GM19328 (cell line): ENCODE measurements around the gene STAT1.
"Not testable (repeated sequence)": the region's sequence is repeated elsewhere in the genome, so short reads cannot be mapped to it uniquely, and the experiment has no call there.

Experiments used
- ATAC-seq: cut with Tn5 transposase; IDR thresholded peaks from one replicate; pipeline ENCODE4 v1.9.1; 2021; ENCODE audit warnings: mild to moderate bottlenecking, moderate library complexity; ENCODE audit not compliant: unreplicated experiment

Gene STAT1

DNA sequence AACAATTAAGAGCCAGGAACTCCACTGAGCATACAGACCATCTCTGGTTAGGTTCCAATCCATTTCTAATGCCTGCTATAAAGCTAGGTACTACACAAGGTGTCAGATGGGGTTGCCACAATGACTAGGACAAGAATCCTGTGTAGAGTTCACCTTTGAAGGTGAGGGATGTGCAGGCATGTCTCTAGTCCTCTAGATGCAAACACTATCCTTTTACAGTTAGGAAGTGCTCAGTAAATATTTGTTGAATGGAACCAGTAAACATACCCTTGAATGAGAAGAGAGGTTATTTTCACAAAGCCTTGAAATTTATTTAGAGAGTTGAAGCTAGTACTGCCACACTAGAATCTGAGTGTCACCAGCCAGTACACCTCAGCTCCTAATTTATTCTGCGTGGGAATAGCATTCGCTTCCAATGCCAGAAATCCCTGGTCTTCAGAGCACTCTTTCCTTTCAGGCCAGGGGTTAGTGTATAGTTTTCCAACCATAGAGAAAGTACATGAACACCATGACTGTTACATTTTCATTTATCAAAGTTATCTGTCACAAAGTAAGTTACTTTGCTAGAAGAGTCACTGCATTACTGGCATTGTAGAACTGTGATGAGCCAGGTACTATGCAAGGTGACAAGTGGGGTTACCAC is 48.3 kb downstream of the STAT1 start:
- no peak for ATAC-seq

DNA sequence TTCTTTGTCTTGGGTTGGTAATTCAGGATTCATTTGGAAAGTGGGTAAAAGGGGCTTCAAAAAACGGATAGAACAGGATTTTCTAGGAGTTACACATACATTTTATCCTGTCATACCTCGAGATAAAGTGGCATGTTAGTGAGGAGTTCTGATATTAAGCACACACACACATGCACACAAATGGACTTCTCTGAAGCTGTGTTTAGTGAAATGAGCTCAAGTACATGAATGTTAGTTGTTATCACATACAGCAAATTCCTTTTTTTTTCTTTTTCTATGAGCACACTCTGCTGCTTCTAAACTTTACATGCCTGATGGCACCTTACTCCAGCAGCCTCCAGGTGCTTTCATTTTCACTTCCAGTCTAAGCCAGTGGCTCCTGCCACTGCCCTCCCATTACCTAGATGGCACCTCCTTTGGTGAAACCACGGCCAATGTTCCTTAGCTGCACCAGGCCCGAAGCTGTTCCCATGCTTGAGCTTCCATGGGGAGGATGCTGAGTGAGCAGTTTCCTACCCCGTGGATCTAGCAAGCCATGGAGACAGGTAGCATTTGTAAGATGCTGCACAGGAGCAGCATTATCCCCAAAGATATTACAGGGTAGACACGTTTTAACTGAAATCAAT is 49.7 kb downstream of the STAT1 start:
- no peak for ATAC-seq

DNA sequence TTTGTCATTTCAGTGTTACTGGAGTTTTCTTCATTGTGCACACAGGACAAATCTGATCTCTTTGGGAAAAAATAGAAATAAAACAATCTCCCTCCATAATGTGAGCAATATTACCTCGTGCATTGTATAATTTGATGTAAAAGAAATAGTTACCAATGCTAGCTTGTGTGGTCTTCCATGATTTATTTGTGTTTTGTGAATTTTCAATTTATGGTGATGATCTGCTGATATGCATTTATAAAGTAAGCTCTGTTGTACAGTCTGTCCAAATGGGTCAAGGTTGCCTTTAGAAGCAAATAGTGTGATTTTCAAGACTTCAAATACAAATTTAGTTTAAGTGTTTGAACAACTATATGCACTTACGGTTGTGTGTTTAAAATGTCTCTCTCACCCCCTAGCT is 50.9 kb downstream of the STAT1 start:
- no peak for ATAC-seq

DNA sequence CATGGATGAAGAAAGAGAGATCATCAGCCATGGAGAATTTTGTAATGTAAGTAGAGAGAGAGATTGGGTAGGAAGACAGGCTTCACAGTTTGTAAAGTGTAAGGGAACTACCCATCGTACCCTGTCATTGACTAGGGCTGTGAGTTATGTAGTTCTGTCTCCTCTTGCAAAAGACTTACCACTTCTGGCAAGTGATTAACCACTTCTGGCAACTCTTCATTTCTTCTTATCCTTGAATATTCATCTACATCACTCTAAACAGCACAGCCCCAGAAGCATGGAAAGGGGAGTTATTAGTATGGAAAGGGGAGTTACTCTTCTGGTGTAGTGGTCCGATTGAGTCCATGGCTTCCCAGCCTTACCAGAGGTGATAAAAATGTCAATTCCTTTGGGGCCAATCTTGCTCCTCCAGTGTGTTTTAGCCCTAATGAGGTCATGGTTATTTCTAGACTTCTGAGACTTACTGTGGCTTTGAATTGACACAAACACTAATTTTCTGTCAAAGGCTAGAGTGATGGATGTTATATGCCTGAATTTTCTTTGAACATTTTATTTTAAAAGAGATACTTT is 52.0 kb downstream of the STAT1 start:
- no peak for ATAC-seq

DNA sequence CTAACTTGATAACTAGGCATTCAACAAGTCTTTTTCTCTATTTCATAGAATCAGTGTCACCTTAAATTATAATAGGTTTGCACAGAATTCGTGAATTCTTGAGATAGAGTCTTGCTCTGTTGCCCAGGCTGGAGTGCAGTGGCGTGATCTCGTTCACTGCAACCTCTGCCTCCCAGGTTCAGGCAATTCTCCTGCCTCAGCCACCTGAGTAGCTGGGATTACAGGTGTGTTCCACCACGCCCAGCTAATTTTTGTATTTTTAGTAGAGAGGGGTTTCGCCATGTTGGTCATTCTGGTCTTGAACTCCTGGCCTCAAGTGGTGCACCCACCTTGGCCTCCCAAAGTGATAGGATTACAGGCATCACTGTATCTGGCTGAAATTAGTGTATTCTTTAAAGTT is 52.9 kb downstream of the STAT1 start:
- not testable (repeated sequence) for ATAC-seq

DNA sequence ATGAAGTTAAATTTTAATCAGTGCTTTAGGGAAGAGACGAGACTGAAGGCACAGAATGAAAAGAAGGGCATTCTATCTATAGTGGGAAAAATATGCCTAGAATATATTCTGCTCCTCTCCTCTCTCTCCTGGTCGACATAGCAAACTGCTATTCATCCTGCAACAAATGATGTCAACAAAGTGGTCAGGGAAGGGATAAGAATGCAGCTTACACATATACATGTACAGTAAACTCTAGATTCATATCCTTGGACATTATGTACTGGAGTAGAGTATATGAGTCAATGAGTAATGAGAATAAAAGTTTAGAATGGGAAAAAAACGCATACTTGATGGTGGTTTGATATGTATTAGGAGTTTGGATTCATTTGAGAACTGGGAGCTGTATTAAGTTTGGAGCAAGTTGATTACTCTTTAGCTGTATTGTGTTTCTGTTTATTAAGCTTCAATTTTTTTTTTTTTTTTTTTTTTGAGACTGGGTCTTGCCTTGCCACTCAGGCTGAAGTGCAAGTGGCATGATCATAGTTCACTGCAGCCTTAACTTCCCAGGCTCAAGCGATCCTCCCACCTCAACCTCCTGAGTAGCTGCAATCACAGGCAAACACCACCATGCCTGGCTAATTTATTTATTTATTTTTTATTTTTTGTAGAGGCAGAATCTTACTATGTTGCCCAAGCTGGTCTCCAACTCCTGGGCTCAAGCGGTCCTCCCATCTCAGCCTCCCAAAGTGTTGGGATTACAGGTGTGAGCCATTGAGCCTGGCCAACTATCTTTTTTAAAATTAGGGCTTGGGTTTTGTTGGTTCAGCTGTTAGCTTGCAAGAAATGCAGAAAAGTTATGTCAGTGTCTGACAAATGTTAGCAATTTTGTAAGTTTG is 53.8 kb downstream of the STAT1 start:
- ATAC-seq, result no peak

DNA sequence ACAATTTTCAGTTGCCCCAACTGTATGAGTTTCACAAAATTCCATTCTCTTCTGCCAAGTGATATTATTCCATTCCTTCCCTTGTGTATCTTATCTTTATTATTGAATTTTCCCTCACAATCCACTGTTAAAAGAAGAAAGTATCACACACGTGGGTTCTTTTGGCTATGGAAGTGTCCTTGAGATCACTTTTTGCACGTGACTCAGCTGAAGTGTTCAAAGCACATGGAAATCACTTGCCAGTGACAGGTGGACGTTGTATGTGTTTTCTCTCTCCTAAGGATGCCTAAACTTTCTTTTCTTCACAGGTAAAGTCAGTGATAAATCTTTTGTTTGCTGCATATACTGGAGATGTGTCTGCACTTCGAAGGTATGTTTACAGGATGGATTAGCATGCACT is 60.7 kb downstream of the STAT1 start:
- no peak for ATAC-seq

DNA sequence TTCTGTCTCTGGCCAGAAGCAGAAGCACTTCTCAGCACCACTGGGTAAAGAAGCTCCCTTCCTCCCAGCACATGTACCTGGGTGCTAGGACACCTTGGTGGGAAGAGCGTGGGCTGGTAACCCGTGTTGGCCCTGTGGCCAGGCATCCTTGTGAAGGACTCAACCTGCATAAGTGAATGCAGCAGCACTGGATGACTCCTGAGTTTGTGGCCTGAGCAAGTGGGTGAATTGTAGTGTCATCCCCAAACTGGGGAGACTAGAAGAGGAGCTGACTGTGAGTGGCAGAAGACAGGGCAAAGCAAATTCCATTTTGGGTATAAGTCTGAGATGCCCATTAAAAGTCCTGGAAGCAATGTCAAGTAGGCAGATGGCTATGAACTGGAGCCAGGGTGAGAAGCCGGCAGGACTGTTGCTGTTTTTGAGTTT is 63.4 kb downstream of the STAT1 start:
- ATAC-seq, result no peak

DNA sequence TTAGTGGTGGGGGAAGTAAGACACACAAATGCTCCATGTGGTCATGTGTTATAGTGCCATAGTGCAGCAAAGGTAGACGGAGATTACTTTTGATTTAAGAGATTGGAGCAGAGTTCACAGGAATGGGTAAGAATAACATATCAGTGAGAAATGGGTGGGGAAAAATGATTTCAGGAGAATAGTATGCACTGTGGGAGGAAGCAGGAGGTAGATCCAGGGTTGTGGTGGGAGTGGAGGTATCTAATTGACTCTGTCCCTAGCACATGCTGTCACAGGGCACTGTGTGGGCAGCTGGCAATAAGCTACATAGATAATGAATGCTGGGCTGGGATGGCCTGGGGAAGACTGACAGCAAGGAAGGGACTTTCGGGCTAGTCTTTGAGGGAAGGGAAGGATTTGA is 65.3 kb downstream of the STAT1 start:
- no peak for ATAC-seq

DNA sequence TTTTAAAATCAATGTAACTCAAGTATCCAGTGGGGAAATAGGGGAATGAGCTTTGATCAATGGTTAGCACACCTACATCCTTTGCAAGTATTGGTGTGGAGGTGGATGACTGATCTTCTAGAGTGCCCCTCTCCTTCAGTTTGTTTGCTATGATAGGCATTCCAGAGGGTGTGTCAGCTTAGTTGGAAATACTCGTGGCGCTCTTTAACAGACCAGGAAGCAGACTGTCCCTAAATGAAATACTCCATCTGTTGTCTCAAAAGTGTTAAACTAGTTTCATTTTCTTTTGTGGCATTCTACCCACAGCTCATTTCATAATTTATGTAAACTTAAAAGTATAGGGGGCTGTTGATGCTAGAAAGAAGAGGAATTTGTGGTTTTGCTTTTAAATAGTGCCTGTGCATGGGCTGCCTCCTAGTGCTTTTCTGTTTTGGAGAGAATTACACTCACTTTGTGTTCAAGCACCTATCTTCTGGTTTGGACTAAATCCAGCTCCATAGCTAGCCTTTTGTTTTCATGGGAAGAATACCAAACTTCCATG is 66.2 kb downstream of the STAT1 start:
- peak; percentile 53 for ATAC-seq

DNA sequence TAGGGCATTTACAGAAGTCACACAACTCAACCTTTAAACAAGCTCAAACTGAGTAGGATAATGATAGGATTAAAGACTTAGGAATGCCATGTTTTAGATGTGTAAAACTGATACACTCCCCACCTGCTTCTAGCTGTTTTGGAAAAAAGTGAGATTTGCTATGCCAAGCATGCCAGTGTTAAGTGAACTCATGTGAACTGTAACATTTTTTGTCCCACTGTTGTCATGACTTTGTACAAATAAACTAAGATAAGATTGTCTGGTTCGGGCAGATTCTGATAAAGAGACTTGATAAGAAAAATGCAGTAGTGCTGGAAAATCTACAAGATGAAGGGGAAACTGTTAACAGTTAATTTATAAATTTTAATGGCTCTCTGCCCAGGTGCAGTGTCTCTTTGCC is 66.8 kb downstream of the STAT1 start:
- ATAC-seq, result no peak

DNA sequence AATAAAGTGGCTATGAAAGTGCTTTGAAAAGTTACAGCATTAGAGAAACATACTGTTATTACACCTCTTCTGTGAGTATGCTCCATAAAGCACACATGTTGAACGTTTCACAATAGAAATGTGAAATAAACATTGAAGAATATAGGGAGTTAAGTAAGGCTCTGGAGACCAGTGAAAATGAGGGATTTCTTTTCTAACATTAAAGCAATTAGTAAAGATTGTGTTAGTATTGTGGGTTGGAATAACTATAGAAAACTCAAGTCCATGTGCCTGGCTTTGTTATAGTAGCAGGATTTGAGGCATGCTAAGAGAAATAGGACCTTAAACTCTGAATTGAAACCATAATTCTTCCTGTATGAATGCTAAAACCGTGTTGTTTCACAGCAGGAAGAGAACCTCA is 70.3 kb downstream of the STAT1 start:
- ATAC-seq, result no peak

DNA sequence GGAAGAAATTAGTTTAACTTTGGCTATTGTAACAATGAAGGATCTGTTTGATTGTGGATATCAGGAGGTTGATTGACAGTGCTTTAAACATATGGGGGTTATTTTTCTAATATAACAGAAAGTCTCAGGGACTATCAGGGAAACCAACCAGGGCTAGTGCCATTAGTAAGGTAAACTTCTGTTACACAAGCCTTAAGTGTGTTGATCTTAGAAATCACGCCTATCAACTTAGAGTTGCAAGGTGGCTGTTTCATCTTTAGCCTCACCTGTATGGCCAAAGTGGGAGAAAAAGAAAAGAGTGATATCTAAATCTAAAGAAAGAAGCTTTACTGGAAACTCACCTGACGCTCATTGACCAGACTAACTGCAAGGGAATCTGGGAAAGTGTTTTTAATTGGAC is 71.3 kb downstream of the STAT1 start:
- ATAC-seq, result no peak

DNA sequence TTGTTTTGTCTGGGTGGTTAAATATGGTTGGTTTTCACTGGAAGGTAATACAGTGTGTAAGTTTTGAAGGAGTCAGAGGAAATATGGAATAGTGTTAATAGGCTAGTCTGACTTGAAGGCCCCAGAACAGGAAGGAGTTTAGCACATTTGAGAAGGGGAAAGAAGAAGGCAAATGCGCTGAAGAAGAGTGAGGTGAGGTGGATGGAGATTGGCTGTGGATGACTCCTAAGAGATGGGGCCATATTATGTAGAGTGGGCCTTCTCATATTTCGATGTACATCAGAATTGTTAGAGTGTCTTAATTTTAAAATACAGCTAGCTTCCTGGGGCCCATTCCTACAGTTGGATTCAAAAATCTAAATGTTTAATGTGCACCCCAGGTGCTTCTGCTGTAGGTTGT is 72.4 kb downstream of the STAT1 start:
- ATAC-seq, result no peak

DNA sequence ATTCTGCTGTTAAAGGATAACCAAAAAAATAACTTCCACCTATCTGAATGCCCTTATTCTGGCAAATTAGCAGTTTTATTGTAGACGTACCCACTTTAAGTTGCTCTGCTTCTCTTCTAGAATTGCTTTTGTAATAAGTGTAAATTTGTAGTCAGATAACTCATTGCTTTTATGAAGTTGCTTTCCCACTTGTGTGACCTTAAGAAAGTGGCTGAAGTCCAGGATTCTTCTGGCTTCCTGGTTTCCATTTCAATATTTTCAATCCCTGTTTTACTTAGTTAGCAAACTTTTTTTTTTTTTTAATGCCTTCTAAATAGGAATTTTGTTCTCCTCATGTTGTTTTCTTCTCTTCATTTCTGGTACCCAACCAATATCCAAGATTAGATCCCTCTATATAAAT is 73.5 kb downstream of the STAT1 start:
- ATAC-seq, result no peak

DNA sequence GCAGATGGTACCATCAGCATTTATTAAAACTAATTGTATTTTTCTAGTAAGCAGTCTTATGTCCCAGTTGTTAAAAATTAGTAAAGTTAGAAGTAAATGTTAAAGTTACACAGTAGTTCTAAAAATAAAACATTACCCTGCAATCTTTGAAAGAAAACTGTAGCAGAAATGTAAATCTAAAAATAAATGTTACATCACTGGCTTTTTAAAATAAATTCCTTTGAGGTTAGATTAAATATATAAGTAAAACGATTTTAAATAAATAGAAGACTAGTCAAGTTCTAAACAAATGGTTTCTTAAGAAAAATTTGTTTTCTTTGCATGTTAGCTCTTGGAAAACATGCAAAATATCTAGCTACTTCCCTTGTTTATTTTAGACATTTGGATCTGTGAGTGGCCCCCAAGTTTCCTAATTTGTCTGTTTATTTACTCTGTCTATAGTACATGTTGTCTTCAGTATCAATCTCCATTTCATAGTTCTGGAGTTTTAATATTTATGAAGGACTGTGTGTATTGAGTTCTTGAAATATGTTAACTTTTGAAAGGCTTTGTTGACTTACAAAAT is 75.1 kb downstream of the STAT1 start:
- no peak for ATAC-seq

DNA sequence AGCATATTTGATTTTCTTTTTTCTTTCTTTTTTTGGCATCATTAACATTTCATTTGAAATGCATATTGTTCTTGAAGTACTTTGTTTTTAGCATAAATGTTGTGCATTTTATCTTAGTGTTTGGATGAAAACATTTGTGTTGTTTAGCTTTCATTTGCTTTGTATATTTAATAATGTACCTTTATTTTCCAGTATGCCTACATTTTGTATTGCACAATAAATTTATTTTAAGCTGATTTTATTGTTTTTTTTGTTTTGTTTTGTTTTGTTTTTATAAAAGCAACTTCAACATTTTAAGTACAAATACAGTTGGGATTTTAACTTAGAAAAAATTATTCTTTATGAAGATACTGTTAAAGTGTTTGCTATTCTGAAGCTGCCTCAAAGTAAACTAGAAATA is 78.9 kb downstream of the STAT1 start:
- no peak for ATAC-seq

DNA sequence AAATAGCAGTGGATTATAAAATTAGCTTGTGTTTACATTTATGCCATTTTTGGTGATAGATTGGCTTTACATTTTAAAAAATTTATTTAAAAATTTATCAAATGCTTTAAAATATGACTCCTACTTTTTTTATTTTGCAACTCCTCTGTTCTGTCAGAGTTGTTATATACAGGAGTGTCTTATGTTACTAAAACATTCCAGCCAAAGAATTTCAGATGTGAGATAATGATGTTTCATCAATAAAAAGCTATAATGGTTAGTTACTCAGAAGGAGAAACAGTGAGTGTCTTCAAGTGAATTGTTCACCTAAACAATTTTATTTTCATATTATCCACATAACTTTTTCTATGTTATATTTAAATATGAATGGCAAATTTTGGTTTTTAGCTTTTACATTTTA is 80.6 kb downstream of the STAT1 start:
- ATAC-seq, result no peak

DNA sequence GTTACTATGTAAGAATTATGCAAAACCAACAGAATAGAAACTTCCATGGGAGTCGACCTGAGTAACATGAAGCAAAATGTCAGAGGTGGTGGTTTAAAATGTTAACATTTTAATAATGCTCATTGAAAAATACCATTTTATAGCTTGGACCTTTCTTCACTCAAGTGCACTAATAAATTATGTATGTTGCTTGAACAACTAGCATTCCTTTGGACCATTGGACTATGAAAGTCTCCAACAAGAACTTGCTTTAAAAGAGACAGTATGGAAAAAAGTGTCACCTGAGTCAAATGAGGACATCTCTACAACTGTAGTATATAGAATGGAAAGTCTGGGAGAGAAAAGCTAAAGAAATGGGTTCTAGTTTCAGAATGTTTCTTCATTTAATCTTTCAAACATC is 81.5 kb downstream of the STAT1 start:
- no peak for ATAC-seq

DNA sequence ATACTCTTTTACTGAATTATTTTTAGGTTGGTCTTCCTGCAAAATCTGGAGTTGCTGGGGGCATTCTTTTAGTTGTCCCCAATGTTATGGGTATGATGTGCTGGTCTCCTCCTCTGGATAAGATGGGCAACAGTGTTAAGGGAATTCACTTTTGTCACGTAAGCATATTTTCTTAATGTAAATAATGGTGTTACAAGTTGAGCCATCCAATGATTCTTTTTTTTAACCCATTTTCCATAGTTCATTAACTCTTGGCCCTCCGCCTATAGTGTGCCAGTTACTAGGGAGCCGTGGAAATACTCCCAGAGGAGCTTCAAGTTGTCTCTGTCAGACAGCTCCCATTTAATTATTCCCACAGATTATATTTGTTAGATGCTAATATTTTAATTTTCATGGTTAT is 83.6 kb downstream of the STAT1 start:
- no peak for ATAC-seq

DNA sequence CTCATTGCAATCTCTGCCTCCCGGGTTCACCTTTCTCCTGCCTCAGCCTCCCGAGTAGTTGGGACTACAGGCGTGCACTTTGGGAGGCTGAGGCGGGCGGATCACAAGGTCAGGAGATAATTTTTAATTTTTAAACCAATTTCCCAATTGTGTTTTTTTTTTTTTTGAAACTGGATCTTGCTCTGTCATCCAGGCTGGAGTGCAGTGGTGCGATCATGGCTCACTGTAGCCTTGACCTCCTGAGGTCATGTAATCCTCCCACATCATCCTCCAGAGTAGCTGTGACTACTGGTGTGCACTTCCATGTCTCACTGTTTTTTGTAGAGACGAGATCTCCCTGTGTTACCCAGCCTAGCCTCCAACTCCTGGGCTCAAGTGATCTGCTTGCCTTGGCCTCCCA is 84.1 kb downstream of the STAT1 start:
- ATAC-seq, result no peak
